Dendritic cell treated with granulocyte-macrophage colony-stimulating factor and Interleukin-4, amounts not matched to agents 40 ng/mL and 50 ng/mL, for 4 days (primary cell): Measurements from ENCODE around the gene COL4A2.

Source experiments
- H3K27ac Mint-ChIP-seq: one replicate; pipeline ENCODE4 v1.8.0; 2022; ENCODE audit warnings: mild to moderate bottlenecking, mixed read lengths
- H3K27me3 Mint-ChIP-seq: one replicate; pipeline ENCODE4 v1.8.0; 2022; ENCODE audit warnings: mild to moderate bottlenecking, mixed read lengths
- H3K36me3 Mint-ChIP-seq: one replicate; pipeline ENCODE4 v1.8.0; 2022; ENCODE audit warnings: low read depth, mixed read lengths
- H3K4me1 Mint-ChIP-seq: one replicate; pipeline ENCODE4 v1.8.0; 2022; ENCODE audit warnings: low read depth, mixed read lengths
- H3K4me3 Mint-ChIP-seq: one replicate; pipeline ENCODE4 v1.8.0; 2022; ENCODE audit warnings: mild to moderate bottlenecking, moderate library complexity, mixed read lengths
- H3K9me3 Mint-ChIP-seq: one replicate; pipeline ENCODE4 v1.8.0; 2022; ENCODE audit warnings: mixed read lengths
- intact Hi-C: fragments of 100-400 bp; cut with micrococcal nuclease; formaldehyde crosslinking; loops from one replicate; pipeline ENCODE4 v1.15.0; 2022

The COL4A2 gene

GRCh38 chr13:110511509-110512181, 204.6 kb downstream of the COL4A2 start:
- Mint-ChIP-seq H3K4me3 (no peak overlapping the region), H3K27ac (no peak overlapping the region), H3K36me3 (no peaks in the 10 kb centered on the region), H3K9me3 (no peaks in the 10 kb centered on the region), H3K4me1 (peaks cover 32% of the 10 kb centered on the region), H3K27me3 (peaks cover 6% of the 10 kb centered on the region)
- intact Hi-C loops = no loop called here

- Mint-ChIP-seq H3K4me1 (peaks cover 29% of the 10 kb centered on the region), H3K27ac (no peak overlapping the region), H3K36me3 (no peaks in the 10 kb centered on the region), H3K9me3 (no peaks in the 10 kb centered on the region), H3K27me3 (peaks cover 5% of the 10 kb centered on the region), H3K4me3 (no peak overlapping the region)
- intact Hi-C loops = no loop called here
These were observed 205.2 kb downstream of the COL4A2 start for GRCh38 chr13:110512198-110512740.

- Mint-ChIP-seq H3K36me3 (peaks cover 24% of the 10 kb centered on the region), H3K4me3 (no peak overlapping the region), H3K4me1 (peaks cover 43% of the 10 kb centered on the region), H3K27ac (no peak overlapping the region), H3K9me3 (no peaks in the 10 kb centered on the region), H3K27me3 (peaks cover 4% of the 10 kb centered on the region)
- intact Hi-C loops = no loop called here
These were observed 209.4 kb downstream of the COL4A2 start for GRCh38 chr13:110516500-110516899.

GRCh38 chr13:110517505-110518225, 210.6 kb downstream of the COL4A2 start:
- H3K9me3 Mint-ChIP-seq = no peaks in the 10 kb centered on the region
- H3K27ac Mint-ChIP-seq = no peak overlapping the region
- H3K4me3 Mint-ChIP-seq = no peak overlapping the region
- H3K27me3 Mint-ChIP-seq = peaks cover 4% of the 10 kb centered on the region
- H3K4me1 Mint-ChIP-seq = peaks cover 52% of the 10 kb centered on the region
- peaks cover 33% of the 10 kb centered on the region for H3K36me3 Mint-ChIP-seq
- intact Hi-C loops = no loop called here

- peaks cover 58% of the 10 kb centered on the region for H3K4me1 Mint-ChIP-seq
- intact Hi-C loops = no loop called here
- peaks cover 4% of the 10 kb centered on the region for H3K27me3 Mint-ChIP-seq
- peaks cover 38% of the 10 kb centered on the region for H3K36me3 Mint-ChIP-seq
- H3K9me3 Mint-ChIP-seq = no peaks in the 10 kb centered on the region
- H3K4me3 Mint-ChIP-seq = no peak overlapping the region
- peak overlapping the region; percentile 94 for H3K27ac Mint-ChIP-seq
These were observed 211.1 kb downstream of the COL4A2 start for GRCh38 chr13:110518226-110518525.

GRCh38 chr13:110518571-110518970, 211.5 kb downstream of the COL4A2 start:
- Mint-ChIP-seq H3K4me3 (peak overlapping the region; percentile 6), H3K4me1 (peaks cover 61% of the 10 kb centered on the region), H3K9me3 (no peaks in the 10 kb centered on the region), H3K27ac (peak overlapping the region; percentile 94), H3K36me3 (peaks cover 42% of the 10 kb centered on the region), H3K27me3 (peaks cover 4% of the 10 kb centered on the region)
- intact Hi-C loops = no loop called here

- H3K36me3 Mint-ChIP-seq = peaks cover 47% of the 10 kb centered on the region
- H3K9me3 Mint-ChIP-seq = no peaks in the 10 kb centered on the region
- intact Hi-C loops = no loop called here
- no peak overlapping the region for H3K4me3 Mint-ChIP-seq
- peak overlapping the region; percentile 94 for H3K27ac Mint-ChIP-seq
- peaks cover 6% of the 10 kb centered on the region for H3K27me3 Mint-ChIP-seq
- H3K4me1 Mint-ChIP-seq = peaks cover 66% of the 10 kb centered on the region
These were observed 212.0 kb downstream of the COL4A2 start for GRCh38 chr13:110519046-110519445.

- Mint-ChIP-seq H3K9me3 (no peaks in the 10 kb centered on the region), H3K4me3 (peak overlapping the region; percentile 51), H3K27me3 (peaks cover 6% of the 10 kb centered on the region), H3K27ac (peak overlapping the region; percentile 94), H3K36me3 (peaks cover 51% of the 10 kb centered on the region), H3K4me1 (peaks cover 71% of the 10 kb centered on the region)
- intact Hi-C loops = no loop called here
These were observed 212.4 kb downstream of the COL4A2 start for GRCh38 chr13:110519506-110519905.

- H3K9me3 Mint-ChIP-seq = no peaks in the 10 kb centered on the region
- H3K4me3 Mint-ChIP-seq = peak overlapping the region; percentile 42
- H3K4me1 Mint-ChIP-seq = peaks cover 82% of the 10 kb centered on the region
- intact Hi-C loops = loop anchor here (5.0 kb wide), 2 partner anchors 42 to 58 kb away; partner anchors contain the start of gene RAB20
- H3K27ac Mint-ChIP-seq = peak overlapping the region; percentile 94
- H3K36me3 Mint-ChIP-seq = peaks cover 63% of the 10 kb centered on the region
- H3K27me3 Mint-ChIP-seq = peaks cover 6% of the 10 kb centered on the region
These were observed 213.6 kb downstream of the COL4A2 start for GRCh38 chr13:110520431-110521295.

GRCh38 chr13:110521296-110521680, 214.2 kb downstream of the COL4A2 start:
- intact Hi-C loops = loop anchor here (5.0 kb wide), 2 partner anchors 41 to 59 kb away; partner anchors contain the start of gene RAB20
- Mint-ChIP-seq H3K27me3 (peaks cover 6% of the 10 kb centered on the region), H3K9me3 (no peaks in the 10 kb centered on the region), H3K4me3 (peak overlapping the region; percentile 42), H3K4me1 (peaks cover 89% of the 10 kb centered on the region), H3K36me3 (peaks cover 67% of the 10 kb centered on the region), H3K27ac (peak overlapping the region; percentile 94)

GRCh38 chr13:110521946-110522345, 214.9 kb downstream of the COL4A2 start:
- Mint-ChIP-seq H3K9me3 (no peaks in the 10 kb centered on the region), H3K4me3 (peak overlapping the region; percentile 20), H3K27me3 (peaks cover 6% of the 10 kb centered on the region), H3K36me3 (peaks cover 72% of the 10 kb centered on the region), H3K27ac (peak overlapping the region; percentile 94), H3K4me1 (peaks cover 95% of the 10 kb centered on the region)
- intact Hi-C loops = loop anchor here (5.0 kb wide), 2 partner anchors 40 to 60 kb away; partner anchors contain the start of gene RAB20

- H3K36me3 Mint-ChIP-seq = peaks cover 76% of the 10 kb centered on the region
- peak overlapping the region; percentile 94 for H3K27ac Mint-ChIP-seq
- no peaks in the 10 kb centered on the region for H3K9me3 Mint-ChIP-seq
- intact Hi-C loops = loop anchor here (5.0 kb wide), 2 partner anchors 40 to 60 kb away; partner anchors contain the start of gene RAB20
- peaks cover 96% of the 10 kb centered on the region for H3K4me1 Mint-ChIP-seq
- H3K27me3 Mint-ChIP-seq = peaks cover 2% of the 10 kb centered on the region
- no peak overlapping the region for H3K4me3 Mint-ChIP-seq
These were observed 215.6 kb downstream of the COL4A2 start for GRCh38 chr13:110522721-110523120.

GRCh38 chr13:110523180-110523579, 216.1 kb downstream of the COL4A2 start:
- H3K4me3 Mint-ChIP-seq = no peak overlapping the region
- intact Hi-C loops = loop anchor here (5.0 kb wide), 2 partner anchors 39 to 61 kb away; partner anchors contain the start of gene RAB20
- H3K4me1 Mint-ChIP-seq = peaks cover 97% of the 10 kb centered on the region
- H3K9me3 Mint-ChIP-seq = no peaks in the 10 kb centered on the region
- H3K36me3 Mint-ChIP-seq = peaks cover 76% of the 10 kb centered on the region
- H3K27ac Mint-ChIP-seq = no peak overlapping the region
- peaks cover 2% of the 10 kb centered on the region for H3K27me3 Mint-ChIP-seq
